ENCODE results near the gene CABCOCO1. TPM values are rescaled to one million over a fixed set of nuclear protein-coding genes. Genes with fewer than 3 reads are reported as not detected.

The CABCOCO1 gene
- total and polyA plus RNA-seq, 11 donors, result 0.19 to 1.5 (median 1.1) TPM; not detected in 8

GRCh38 chr10:61621605-61622051 lies 41.1 kb upstream of the CABCOCO1 start:
- Histone ChIP-seq H3K36me3 (no peaks in the 10 kb centered on the region), H3K4me1 (peaks cover 0 to 6% (median 0%) of the 10 kb centered on the region in 12 donors), H3K4me3 (no peak overlapping the region), H3K27ac (no peak overlapping the region), H3K9me3 (no peaks in the 10 kb centered on the region), H3K27me3 (peaks cover 0 to 14% (median 2%) of the 10 kb centered on the region in 9 donors)
- DNase-seq, result no peak
- no peak for ATAC-seq
- intact Hi-C loops (cut with DNase I), result no loop called here
- TF ChIP-seq, protein P1, sequence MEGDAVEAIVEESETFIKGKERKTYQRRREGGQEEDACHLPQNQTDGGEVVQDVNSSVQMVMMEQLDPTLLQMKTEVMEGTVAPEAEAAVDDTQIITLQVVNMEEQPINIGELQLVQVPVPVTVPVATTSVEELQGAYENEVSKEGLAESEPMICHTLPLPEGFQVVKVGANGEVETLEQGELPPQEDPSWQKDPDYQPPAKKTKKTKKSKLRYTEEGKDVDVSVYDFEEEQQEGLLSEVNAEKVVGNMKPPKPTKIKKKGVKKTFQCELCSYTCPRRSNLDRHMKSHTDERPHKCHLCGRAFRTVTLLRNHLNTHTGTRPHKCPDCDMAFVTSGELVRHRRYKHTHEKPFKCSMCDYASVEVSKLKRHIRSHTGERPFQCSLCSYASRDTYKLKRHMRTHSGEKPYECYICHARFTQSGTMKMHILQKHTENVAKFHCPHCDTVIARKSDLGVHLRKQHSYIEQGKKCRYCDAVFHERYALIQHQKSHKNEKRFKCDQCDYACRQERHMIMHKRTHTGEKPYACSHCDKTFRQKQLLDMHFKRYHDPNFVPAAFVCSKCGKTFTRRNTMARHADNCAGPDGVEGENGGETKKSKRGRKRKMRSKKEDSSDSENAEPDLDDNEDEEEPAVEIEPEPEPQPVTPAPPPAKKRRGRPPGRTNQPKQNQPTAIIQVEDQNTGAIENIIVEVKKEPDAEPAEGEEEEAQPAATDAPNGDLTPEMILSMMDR (IDR thresholded peaks at IDR 0.05), result no peak
- TF ChIP-seq POLR2A (IDR thresholded peaks at IDR 0.05), result no peak
- WGBS, 4 donors, result 11 to 17% (median 13%) methylated on average over 10 of the region's 10 CpGs

DNA sequence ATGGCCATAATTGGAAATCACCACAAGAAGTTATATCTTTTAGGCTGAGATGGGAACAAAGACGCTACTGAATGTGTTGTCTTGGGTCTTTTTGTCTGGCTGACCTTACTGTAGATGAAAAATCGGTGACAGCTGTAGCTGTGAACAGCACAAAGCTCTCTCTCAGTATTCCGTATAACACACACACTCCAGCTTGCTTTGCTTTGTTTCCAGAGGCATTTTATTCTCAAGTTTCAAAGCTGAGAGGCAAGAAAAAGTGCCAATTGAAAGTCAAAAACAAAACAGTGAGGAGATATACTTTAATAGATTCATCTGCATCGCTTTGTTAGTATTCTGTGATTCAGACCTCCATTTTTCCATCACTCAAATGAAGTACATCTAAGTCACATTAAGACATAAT lies 39.6 kb upstream of the CABCOCO1 start:
- Histone ChIP-seq H3K27ac (no peak overlapping the region), H3K27me3 (peaks cover 0 to 14% (median 2%) of the 10 kb centered on the region in 9 donors), H3K4me1 (peaks cover 0 to 6% (median 0%) of the 10 kb centered on the region in 12 donors), H3K9me3 (no peaks in the 10 kb centered on the region), H3K4me3 (no peak overlapping the region), H3K36me3 (no peaks in the 10 kb centered on the region)
- intact Hi-C loops (cut with DNase I), result no loop called here
- no peak for ATAC-seq
- no peak for DNase-seq
- 53 to 59% (median 54%) methylated on average over 4 of the region's 4 CpGs for WGBS, 4 donors
- TF ChIP-seq, protein P1 (IDR thresholded peaks at IDR 0.05), result no peak
- no peak for TF ChIP-seq POLR2A (IDR thresholded peaks at IDR 0.05)

DNA sequence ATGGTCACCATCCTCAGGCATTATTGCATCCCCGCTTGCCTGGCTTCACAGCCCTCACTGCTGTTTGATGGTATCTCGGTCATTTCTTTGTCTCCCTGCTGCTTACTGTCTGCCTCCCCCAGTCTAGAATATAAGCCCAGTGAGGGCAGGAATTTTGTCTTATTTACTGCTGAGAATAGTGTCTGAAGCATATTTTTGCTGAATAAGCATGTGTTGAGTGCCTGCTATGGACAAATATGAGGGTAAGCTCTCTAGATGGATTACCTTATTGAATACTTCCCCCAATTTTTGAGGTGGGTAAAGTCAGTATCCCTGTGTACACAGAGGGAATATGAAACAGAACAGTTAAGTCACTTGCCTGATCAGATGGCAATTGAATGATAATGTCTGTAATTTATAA lies 36.5 kb upstream of the CABCOCO1 start:
- DNase-seq (no peak), ATAC-seq (no peak)
- Histone ChIP-seq H3K4me3 (no peak overlapping the region), H3K4me1 (peaks cover 0 to 6% (median 0%) of the 10 kb centered on the region in 12 donors), H3K36me3 (no peaks in the 10 kb centered on the region), H3K27me3 (peaks cover 0 to 10% (median 0%) of the 10 kb centered on the region in 9 donors), H3K27ac (no peak overlapping the region), H3K9me3 (no peaks in the 10 kb centered on the region)
- 95 to 100% (median 98%) methylated on average over 2 of the region's 2 CpGs for WGBS, 4 donors
- intact Hi-C loops (cut with DNase I), result no loop called here
- TF ChIP-seq, protein P1 (IDR thresholded peaks at IDR 0.05), result no peak
- TF ChIP-seq POLR2A (IDR thresholded peaks at IDR 0.05), result no peak

GRCh38 chr10:61627266-61627665 lies 35.5 kb upstream of the CABCOCO1 start:
- H3K4me1 ChIP-seq, result peaks cover 0 to 6% (median 0%) of the 10 kb centered on the region in 12 donors
- no peaks in the 10 kb centered on the region for H3K36me3 ChIP-seq
- H3K9me3 ChIP-seq, result no peaks in the 10 kb centered on the region
- H3K27me3 ChIP-seq, result peaks cover 0 to 3% (median 0%) of the 10 kb centered on the region in 9 donors
- no peak for ATAC-seq
- H3K27ac ChIP-seq, result no peak overlapping the region
- TF ChIP-seq, protein P1 (IDR thresholded peaks at IDR 0.05), result no peak
- no peak for TF ChIP-seq POLR2A (IDR thresholded peaks at IDR 0.05)
- H3K4me3 ChIP-seq, result no peak overlapping the region
- WGBS, 4 donors, result 92 to 95% (median 93%) methylated on average over 5 of the region's 5 CpGs
- intact Hi-C loops (cut with DNase I), result no loop called here
- DNase-seq, result no peak

All from heart left ventricle (tissue), 16 donors.